ENCODE data around the gene LIAS. TPM values are rescaled to one million over a fixed set of nuclear protein-coding genes. Genes with fewer than 3 reads are reported as not detected.
A peak's percentile ranks its signal among the peaks of the same experiment; 100 is the strongest.

LIAS gene
- total RNA-seq, 1 experiment from 2014 or later: 23.1 TPM

DNA sequence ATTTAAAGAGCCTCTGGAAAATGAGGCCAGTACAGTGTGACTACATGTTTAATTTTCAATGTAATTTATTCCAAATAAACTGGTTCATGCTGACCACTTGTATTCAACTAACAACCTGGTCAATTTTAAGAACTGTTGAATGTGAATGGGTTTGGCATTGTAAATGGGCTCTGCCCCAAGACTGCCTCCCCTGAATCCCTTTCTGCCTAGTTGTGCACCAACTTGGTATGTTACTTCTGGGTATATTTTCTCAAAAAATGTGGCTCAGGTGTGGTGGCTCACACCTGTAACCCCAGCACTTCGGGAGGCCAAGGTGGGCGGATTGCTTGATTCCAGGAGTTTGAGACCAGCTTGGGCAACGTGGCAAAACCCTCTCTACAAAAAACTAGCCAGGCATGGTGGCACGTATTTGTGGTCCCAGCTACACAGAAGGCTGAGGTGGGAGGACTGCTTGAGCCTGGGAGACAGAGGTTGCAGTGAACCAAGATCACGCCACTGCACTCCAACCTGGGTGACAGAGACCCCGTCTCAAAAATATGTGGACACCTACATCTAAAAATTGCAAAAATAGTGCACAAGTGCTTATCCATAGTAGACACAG, 7.3 kb upstream of the LIAS start (continued):
- TF ChIP-seq, protein P1, sequence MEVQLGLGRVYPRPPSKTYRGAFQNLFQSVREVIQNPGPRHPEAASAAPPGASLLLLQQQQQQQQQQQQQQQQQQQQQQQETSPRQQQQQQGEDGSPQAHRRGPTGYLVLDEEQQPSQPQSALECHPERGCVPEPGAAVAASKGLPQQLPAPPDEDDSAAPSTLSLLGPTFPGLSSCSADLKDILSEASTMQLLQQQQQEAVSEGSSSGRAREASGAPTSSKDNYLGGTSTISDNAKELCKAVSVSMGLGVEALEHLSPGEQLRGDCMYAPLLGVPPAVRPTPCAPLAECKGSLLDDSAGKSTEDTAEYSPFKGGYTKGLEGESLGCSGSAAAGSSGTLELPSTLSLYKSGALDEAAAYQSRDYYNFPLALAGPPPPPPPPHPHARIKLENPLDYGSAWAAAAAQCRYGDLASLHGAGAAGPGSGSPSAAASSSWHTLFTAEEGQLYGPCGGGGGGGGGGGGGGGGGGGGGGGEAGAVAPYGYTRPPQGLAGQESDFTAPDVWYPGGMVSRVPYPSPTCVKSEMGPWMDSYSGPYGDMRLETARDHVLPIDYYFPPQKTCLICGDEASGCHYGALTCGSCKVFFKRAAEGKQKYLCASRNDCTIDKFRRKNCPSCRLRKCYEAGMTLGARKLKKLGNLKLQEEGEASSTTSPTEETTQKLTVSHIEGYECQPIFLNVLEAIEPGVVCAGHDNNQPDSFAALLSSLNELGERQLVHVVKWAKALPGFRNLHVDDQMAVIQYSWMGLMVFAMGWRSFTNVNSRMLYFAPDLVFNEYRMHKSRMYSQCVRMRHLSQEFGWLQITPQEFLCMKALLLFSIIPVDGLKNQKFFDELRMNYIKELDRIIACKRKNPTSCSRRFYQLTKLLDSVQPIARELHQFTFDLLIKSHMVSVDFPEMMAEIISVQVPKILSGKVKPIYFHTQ (CRISPR knock-in tag; IDR thresholded peaks at IDR 0.05): peak; percentile 82; the same call in 1 of the 2 replicates
- TF ChIP-seq, protein P2, sequence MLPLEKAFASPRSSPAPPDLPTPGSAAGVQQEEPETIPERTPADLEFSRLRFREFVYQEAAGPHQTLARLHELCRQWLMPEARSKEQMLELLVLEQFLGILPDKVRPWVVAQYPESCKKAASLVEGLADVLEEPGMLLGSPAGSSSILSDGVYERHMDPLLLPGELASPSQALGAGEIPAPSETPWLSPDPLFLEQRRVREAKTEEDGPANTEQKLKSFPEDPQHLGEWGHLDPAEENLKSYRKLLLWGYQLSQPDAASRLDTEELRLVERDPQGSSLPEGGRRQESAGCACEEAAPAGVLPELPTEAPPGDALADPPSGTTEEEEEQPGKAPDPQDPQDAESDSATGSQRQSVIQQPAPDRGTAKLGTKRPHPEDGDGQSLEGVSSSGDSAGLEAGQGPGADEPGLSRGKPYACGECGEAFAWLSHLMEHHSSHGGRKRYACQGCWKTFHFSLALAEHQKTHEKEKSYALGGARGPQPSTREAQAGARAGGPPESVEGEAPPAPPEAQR (CRISPR knock-in tag; IDR thresholded peaks at IDR 0.05): no peak
- TF ChIP-seq, protein P3, sequence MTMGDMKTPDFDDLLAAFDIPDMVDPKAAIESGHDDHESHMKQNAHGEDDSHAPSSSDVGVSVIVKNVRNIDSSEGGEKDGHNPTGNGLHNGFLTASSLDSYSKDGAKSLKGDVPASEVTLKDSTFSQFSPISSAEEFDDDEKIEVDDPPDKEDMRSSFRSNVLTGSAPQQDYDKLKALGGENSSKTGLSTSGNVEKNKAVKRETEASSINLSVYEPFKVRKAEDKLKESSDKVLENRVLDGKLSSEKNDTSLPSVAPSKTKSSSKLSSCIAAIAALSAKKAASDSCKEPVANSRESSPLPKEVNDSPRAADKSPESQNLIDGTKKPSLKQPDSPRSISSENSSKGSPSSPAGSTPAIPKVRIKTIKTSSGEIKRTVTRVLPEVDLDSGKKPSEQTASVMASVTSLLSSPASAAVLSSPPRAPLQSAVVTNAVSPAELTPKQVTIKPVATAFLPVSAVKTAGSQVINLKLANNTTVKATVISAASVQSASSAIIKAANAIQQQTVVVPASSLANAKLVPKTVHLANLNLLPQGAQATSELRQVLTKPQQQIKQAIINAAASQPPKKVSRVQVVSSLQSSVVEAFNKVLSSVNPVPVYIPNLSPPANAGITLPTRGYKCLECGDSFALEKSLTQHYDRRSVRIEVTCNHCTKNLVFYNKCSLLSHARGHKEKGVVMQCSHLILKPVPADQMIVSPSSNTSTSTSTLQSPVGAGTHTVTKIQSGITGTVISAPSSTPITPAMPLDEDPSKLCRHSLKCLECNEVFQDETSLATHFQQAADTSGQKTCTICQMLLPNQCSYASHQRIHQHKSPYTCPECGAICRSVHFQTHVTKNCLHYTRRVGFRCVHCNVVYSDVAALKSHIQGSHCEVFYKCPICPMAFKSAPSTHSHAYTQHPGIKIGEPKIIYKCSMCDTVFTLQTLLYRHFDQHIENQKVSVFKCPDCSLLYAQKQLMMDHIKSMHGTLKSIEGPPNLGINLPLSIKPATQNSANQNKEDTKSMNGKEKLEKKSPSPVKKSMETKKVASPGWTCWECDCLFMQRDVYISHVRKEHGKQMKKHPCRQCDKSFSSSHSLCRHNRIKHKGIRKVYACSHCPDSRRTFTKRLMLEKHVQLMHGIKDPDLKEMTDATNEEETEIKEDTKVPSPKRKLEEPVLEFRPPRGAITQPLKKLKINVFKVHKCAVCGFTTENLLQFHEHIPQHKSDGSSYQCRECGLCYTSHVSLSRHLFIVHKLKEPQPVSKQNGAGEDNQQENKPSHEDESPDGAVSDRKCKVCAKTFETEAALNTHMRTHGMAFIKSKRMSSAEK (CRISPR knock-in tag; IDR thresholded peaks at IDR 0.05; ENCODE audit: borderline replicate concordance): no peak
- TF ChIP-seq, protein P4, sequence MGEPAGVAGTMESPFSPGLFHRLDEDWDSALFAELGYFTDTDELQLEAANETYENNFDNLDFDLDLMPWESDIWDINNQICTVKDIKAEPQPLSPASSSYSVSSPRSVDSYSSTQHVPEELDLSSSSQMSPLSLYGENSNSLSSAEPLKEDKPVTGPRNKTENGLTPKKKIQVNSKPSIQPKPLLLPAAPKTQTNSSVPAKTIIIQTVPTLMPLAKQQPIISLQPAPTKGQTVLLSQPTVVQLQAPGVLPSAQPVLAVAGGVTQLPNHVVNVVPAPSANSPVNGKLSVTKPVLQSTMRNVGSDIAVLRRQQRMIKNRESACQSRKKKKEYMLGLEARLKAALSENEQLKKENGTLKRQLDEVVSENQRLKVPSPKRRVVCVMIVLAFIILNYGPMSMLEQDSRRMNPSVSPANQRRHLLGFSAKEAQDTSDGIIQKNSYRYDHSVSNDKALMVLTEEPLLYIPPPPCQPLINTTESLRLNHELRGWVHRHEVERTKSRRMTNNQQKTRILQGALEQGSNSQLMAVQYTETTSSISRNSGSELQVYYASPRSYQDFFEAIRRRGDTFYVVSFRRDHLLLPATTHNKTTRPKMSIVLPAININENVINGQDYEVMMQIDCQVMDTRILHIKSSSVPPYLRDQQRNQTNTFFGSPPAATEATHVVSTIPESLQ (CRISPR knock-in tag; IDR thresholded peaks at IDR 0.05): no peak
- no peak for TF ChIP-seq JAZF1 (CRISPR knock-in tag; IDR thresholded peaks at IDR 0.05)
- no peak for TF ChIP-seq OVOL2 (CRISPR knock-in tag; IDR thresholded peaks at IDR 0.05; ENCODE audit: borderline replicate concordance)
- TF ChIP-seq, protein P5, sequence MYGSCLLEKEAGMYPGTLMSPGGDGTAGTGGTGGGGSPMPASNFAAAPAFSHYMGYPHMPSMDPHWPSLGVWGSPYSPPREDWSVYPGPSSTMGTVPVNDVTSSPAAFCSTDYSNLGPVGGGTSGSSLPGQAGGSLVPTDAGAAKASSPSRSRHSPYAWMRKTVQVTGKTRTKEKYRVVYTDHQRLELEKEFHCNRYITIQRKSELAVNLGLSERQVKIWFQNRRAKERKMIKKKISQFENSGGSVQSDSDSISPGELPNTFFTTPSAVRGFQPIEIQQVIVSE (CRISPR knock-in tag; IDR thresholded peaks at IDR 0.05; ENCODE audit: borderline replicate concordance): no peak

DNA sequence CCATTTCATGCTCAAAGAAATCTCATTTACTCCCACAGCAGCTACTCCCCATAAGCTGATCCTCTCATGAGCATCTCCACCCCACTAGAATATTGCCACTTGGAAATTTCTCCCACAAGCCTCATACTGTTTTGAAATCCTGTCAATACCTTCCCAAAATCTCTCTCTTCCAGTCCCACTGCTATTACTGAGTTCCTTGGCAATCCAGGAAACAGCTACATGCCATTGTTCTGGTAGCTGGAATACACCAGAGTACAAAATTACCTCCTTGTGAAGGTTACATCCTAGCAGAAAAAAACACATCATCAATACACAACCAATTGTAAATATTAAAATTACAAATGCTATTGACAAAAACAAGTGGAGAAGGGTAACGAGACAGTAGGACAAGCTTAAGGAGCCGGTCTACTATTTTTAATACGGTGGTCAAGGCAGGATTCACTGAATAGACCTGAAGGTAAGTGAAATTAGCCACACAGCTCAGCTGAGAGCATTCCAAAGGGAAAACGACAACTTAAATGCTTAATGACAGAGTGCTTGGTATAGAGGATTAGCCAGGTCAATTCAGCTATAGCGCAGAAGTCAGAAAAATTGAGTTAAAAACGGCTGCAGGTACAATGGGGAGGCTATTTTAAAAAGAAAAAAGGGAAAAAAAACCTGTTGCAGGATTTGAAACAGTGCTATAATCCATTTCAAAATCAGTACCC, 6.5 kb upstream of the LIAS start:
- peaks cover 67% of the 10 kb centered on the region for H3K36me3 Mint-ChIP-seq

More for the DNA sequence above, 6.5 kb upstream of the LIAS start:
- Mint-ChIP-seq H3K9me3 (no peaks in the 10 kb centered on the region), H3K4me1 (peaks cover 32% of the 10 kb centered on the region), H3K27me3 (ENCODE audit: low read depth) (no peaks in the 10 kb centered on the region), H3K4me3 (no peak overlapping the region), H3K27ac (peak overlapping the region; percentile 8)
- CTCF ChIA-PET: no interaction called here
- POLR2A ChIA-PET: no interaction called here
- TF ChIP-seq, protein P6, sequence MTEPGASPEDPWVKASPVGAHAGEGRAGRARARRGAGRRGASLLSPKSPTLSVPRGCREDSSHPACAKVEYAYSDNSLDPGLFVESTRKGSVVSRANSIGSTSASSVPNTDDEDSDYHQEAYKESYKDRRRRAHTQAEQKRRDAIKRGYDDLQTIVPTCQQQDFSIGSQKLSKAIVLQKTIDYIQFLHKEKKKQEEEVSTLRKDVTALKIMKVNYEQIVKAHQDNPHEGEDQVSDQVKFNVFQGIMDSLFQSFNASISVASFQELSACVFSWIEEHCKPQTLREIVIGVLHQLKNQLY (CRISPR knock-in tag; IDR thresholded peaks at IDR 0.05): no peak
- TF ChIP-seq, protein P7, sequence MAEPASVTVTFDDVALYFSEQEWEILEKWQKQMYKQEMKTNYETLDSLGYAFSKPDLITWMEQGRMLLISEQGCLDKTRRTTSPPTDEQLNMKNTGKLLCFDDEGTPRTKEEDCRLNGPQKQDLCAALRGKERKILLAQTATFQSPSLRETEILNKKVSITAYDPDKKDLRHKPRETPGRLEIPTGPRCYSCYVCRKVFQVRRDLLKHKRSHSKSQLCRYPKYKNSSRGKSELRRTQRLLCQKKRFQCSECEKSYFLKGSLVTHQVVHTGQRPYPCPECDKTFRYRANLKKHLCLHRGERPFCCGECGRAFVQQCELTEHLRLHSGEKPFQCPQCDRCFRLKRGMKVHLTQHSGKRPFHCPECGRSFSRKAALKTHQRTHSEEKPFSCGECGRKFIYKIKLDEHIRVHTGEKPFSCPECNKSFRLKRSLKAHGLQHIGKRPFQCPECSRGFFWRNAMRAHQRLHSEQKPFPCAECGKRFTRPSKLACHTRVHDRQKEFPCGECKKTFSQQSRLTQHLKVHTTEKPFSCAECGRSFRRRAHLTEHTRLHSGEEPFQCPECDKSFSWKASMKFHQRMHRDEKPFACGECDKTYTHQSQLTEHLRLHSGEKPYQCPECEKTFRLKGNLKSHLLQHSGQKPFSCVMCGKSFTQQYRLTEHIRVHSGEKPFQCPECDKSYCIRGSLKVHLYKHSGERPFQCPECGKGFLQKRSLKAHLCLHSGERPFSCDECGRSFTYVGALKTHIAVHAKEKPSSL (CRISPR knock-in tag; conservative IDR thresholded peaks at IDR 0.05): no peak; the same call in 1 of the 2 replicates
- no peak for TF ChIP-seq RORB (CRISPR knock-in tag; IDR thresholded peaks at IDR 0.05)
- TF ChIP-seq, protein P8, sequence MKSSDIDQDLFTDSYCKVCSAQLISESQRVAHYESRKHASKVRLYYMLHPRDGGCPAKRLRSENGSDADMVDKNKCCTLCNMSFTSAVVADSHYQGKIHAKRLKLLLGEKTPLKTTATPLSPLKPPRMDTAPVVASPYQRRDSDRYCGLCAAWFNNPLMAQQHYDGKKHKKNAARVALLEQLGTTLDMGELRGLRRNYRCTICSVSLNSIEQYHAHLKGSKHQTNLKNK (CRISPR knock-in tag; IDR thresholded peaks at IDR 0.05): no peak
- TF ChIP-seq JAZF1 (CRISPR knock-in tag; IDR thresholded peaks at IDR 0.05): no peak
- DNase-seq (ENCODE audit: low spot score): no peak
- ATAC-seq: no peak
